GM21737 (cell line): ENCODE data around the gene PARVA.
"Not testable (repeated sequence)": the region's sequence is repeated elsewhere in the genome, so short reads cannot be mapped to it uniquely, and the experiment has no call there.

Source experiments
- ATAC-seq: cut with Tn5 transposase; IDR thresholded peaks from one replicate; pipeline ENCODE4 v1.9.1; 2021; ENCODE audit warnings: mild to moderate bottlenecking, moderate library complexity; ENCODE audit not compliant: unreplicated experiment

PARVA gene

GRCh38 chr11:12496181-12497025 is 119.0 kb downstream of the PARVA start:
- no peak for ATAC-seq

DNA sequence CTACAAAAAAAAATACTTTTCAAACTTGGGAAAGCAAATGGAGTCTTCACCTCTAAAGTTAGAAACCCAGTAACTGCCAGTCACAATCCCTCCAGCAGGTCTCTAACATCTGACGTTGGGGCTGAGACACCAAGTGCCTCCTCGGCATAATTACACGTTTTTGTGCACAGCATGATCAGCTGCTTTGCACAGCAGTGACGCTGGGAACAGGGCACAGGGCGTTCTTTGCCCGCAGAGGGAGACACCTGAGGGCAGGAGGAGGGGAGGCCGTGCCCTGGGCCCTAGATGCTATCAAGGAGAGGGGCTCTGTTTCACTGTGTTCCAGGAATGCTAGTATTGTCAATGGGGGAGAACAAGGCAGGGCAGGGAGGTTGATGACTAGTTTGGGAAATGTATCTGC is 120.1 kb downstream of the PARVA start:
- no peak for ATAC-seq

GRCh38 chr11:12499071-12499470 is 121.7 kb downstream of the PARVA start:
- ATAC-seq, result no peak

GRCh38 chr11:12502046-12502445 is 124.7 kb downstream of the PARVA start:
- ATAC-seq, result no peak

- ATAC-seq, result no peak
These were observed 125.7 kb downstream of the PARVA start for GRCh38 chr11:12503039-12503484.

DNA sequence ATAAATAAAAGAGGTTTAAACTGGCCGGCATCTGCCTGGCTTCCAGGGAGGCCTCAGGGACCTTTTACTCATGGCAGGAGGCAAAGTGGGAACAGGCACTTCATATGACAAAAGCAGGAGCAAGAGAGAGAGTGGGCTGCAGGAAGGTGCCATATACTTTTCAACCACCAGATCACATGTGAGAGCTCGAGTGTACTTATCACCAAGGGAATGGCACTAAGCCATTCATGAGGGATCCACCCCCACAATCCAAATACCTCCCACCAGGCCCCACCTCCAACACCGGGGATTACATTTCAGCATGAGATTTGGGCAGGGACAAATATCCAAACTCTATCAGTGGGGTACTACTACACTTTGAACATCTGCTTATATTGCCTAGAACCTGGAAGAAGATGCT is 126.5 kb downstream of the PARVA start:
- ATAC-seq, result no peak

- ATAC-seq, result no peak
These were observed 127.8 kb downstream of the PARVA start for GRCh38 chr11:12505183-12505582.

DNA sequence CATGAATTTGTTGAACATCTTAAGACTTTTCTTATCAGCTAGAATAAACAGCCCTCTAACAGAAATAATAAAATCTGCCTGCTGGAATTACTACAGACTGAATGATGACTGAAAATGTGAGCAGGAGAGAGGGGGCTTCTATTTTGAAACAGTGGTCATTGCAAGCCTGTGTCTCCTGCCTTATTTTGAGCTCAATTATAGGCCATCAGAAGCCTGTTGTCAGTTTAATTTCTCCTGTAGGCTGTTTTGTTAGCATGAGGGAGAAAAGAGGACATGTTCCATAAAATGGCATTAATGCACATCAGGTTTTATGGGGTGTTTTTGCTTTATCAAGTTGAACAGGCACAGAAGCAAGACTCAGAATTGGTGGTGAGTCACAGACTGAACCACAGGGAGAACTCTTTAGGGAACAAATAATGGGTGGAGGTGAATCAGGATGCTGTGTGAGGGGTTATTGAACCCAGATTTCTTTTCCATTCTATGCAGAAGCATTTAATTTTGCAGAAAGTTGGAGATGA is 129.1 kb downstream of the PARVA start:
- no peak for ATAC-seq

GRCh38 chr11:12507391-12507790 is 130.0 kb downstream of the PARVA start:
- ATAC-seq, result no peak

- no peak for ATAC-seq
These were observed 130.9 kb downstream of the PARVA start for GRCh38 chr11:12508151-12508751.

DNA sequence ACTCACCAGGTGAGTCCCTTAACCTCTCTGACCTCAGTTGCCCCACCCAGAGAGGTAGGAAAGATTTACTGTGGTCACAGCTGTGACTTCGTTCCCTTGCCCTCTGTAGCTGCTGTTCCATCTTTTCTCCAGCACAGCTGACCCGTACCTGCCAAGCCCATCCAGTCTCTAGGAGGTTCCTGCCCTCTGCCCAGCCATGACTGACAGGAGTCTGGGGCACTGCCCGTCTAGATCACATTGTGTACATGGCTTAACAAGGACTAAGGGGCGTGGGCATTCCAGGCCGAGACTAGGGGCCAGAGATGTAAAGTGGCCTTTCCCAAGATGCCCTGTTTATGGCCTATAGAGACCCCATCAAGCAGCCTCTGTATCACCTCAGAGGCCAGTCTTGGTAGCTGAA is 132.0 kb downstream of the PARVA start:
- ATAC-seq, result no peak

DNA sequence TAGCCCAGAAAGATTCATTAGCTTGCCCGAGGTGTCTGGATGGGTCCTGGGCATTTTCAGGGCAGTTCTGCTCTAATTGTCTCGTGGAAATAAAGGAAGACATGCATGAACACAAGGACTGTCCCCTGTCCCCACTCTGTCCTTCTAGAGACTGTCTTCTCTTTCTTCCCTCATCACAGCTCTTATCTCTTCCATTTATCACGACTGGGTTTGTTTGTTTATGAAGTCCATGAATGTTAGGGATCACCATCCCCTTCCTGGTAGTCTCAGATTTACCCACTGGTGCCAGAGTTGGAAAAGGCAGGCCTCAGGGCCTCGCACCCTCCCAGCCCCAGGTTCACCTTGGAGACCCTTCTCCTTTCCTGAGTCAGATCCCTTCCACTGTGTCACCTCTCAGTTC is 134.8 kb downstream of the PARVA start:
- ATAC-seq, result no peak

DNA sequence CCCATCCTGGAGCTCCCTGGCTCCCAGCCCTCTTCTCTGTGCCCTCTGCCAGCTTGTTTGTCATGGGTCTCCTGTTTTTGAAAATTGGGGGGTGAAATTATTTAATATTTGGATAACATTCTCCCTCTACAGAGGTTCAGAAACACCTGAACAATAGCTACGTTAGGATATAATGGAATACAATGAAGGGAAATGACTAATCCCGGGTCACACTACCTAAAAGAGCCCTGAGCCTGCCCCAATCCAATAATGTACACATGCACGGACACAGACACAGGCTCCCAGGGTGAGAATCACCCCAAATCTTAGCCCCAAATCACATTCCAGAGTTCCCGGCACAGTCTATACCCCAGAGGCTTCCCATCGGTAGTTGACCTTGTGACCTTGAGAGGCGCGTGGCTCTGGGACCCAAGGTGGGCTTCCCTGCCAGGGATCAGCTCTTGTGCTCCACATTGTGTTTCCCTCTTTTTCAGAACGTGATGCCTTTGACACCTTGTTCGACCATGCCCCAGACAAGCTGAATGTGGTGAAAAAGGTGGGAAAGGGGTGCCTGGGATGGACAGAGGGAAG is 135.5 kb downstream of the PARVA start:
- no peak for ATAC-seq

DNA sequence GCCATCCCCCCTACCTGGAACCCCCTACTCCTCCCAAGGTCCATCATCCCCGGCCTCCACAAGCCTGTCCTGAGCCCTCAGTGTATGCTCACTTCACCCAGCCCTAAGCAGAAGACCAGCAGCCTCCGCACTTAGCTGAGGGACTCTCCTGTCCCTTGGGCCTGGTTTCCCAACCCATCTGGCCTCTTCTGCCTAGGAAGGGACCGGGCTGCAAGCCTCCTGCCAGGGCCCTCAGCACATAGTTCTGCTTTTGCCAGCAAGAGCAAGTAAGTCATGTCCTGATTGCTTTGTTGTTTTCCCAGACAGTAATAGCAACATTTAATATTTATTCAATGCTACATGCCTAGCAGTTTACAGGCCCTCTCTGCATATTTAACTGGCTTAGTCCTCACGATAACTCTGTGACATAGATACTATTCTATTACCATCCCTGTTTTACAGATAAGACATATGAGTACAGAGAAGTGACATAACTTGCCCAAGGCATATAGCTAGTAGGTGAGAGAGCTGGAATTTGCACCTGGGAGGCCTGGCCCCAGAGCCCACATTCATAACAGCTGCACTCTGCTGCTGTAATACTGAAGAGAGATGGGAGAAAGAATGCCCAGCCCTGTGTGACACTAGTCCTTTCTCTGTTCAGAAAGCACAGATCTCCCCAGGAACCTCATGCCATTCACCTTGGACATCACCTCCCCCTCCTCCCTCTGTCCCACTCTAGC is 139.2 kb downstream of the PARVA start:
- no peak for ATAC-seq

DNA sequence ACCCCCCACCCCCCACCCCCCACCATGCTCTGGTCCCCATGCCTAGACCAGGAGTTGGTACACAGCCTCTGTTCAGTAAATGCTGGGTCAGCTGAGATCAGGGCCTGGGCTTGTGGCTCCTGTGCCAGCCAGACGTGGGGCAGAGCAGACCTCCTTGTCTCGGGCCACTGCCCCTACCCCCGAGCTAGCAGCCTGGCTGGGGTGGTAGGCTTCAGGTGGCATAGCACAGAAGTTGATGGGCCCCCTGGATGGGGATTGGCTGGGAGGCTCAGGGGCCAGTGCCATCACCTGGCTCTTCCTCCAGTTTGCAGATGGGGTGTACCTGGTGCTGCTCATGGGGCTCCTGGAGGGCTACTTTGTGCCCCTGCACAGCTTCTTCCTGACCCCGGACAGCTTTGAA is 139.9 kb downstream of the PARVA start:
- no peak for ATAC-seq

DNA sequence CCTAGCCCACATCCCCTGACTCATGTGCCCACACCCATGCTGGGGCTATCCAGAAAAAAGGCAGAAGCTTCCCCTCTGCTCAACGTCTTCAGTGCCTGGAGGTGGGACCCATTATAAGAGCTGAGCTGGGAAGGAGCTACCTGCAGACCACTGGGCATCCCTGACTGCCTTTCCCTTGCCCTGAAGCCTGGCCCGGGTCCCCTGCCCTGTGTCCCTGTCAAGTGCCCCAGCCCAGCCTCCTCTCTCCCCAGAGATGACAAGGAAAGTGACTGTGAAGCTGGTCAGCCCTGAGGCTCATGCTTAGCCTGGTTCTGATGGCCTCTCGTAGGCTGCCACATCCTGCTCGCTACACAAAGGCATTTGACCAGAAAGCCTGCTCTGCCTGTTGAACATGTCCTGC is 140.4 kb downstream of the PARVA start:
- no peak for ATAC-seq

DNA sequence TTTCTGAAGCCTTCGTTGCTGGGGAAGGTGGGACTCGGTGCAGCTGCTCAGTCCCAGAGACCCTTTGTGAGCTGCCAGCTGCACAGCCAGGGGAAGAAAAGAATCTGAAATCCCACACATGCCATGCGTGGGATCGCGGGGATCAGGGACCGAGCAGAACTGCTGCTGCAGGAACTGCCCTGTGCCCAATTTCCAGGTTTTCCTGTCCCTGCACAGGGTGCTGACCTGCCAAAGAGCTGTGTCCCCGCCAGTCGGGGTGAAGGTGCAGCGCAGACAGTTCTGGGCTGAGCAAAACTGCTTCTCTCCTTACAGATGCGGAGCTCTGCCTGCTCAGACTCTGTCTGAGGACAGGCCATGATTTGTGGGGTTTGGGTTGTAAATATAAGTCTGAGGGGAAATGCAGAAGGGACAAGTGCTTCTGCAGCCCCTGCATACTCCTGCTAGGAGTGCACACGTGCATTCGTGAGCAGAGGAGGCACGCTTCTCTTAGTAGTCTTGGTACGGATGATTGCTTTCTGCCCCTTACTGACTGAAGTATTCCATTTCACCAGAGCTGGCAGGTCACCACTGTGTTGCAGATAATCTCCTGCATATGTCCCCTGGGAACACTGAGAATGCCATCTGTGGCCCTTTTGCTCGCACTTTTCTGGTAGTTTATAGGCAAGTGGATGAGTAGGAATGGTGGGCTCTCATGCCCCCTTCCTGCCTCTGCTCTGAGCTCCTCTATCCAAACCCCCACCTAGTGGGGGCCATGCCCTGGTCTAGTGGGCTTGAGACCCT is 141.4 kb downstream of the PARVA start:
- ATAC-seq, result no peak

GRCh38 chr11:12520054-12520453 is 142.7 kb downstream of the PARVA start:
- ATAC-seq, result no peak

DNA sequence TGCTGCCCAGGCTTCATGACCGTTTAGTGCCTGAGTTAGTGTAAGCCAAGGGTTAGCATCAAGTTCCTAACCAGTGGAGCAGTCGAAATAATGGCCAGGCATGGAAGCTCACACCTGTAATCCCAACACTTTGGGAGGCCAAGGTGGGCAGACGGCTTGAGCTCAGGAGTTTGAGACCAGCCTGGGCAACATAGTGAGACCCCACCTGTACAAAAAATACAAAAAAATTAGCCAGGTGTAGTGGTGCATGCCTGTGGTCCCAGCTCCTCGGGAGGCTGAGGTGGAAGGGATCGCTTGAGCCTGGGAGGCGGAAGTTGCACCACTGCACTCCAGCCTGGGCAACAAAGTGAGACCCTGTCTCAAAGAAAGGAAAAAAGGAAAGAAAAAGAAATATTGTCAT is 143.2 kb downstream of the PARVA start:
- not testable (repeated sequence) for ATAC-seq

DNA sequence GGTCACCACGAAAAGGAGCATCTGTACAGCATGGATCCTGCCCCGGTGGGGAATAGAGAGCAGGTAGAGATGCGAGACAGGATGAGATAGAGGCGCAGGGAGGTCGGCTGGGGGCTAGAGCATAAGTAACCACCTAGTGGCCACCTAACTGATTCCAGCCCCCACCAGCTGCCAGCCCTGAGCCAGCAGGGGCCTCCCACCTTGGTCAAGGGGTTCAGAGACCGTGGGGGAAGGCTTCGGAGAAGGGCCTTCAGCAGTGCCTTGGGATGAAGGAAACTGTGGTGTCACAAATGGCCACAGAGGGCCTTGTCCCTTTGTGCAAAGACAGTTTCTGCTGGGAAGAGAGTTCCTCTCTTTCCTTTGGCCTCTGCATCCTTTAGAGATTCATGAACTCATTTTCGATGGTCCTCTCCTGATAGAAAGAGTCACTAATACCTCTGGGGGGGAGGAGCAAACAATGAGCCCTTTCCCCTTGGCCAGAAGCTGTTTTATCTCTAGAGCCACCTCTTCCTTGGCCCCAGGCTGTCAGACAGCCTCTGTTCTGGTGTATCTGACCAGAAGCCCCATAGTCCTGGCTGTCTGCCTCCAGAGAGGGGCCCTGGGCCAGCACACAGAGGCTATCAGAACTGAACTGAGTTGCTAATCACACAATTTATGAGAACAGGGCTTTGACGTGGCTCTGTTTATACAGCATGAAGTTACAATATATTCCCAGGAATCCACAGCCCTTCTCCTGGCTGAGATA is 146.0 kb downstream of the PARVA start:
- no peak for ATAC-seq
